Measurements from ENCODE around the gene ANKH.

DNA sequence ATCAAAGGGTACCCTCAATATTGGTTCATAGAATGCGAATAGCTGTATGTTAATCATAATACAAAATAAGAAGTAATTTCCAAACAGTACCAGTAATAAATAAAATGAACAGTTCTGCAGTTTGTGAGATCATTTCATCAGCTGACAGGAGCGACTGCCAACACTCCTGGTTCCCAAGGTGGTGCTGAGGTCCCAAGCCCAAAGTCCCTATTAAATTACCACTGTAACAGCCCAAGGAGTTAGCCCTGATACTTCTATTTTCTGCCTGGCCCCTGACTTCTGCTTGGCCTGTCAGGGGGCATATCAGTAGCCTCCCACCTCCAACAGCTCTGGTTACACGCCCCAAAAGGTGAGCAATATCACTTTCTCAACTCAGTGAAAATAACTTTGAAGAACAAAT is 47.1 kb downstream of the ANKH start:
- TF ChIP-seq, protein P1, sequence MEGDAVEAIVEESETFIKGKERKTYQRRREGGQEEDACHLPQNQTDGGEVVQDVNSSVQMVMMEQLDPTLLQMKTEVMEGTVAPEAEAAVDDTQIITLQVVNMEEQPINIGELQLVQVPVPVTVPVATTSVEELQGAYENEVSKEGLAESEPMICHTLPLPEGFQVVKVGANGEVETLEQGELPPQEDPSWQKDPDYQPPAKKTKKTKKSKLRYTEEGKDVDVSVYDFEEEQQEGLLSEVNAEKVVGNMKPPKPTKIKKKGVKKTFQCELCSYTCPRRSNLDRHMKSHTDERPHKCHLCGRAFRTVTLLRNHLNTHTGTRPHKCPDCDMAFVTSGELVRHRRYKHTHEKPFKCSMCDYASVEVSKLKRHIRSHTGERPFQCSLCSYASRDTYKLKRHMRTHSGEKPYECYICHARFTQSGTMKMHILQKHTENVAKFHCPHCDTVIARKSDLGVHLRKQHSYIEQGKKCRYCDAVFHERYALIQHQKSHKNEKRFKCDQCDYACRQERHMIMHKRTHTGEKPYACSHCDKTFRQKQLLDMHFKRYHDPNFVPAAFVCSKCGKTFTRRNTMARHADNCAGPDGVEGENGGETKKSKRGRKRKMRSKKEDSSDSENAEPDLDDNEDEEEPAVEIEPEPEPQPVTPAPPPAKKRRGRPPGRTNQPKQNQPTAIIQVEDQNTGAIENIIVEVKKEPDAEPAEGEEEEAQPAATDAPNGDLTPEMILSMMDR (IDR thresholded peaks at IDR 0.05), result no peak
- TF ChIP-seq POLR2A (IDR thresholded peaks at IDR 0.05) (no peak), EP300 (IDR thresholded peaks at IDR 0.05) (no peak)
